H1 (cell line): ENCODE results near the gene PCNX1. TPM values are rescaled to one million over a fixed set of nuclear protein-coding genes. Genes with fewer than 3 reads are reported as not detected.

Experiments used
- BACH1 ChIP-seq: IDR thresholded peaks from 2 replicates; pipeline ENCODE4 v1.6.1; 2012; ENCODE audit warnings: low read length, improper control_type of control experiment
- RAD21 ChIP-seq, 2 experiments: IDR thresholded peaks in 1 of 2; conservative IDR thresholded peaks in 1 of 2; 2 replicates each; pipeline ENCODE4 v1.6.1; 2011; ENCODE audit warnings: low read depth in 2 of 2, low read length in 2 of 2, improper control_type of control experiment in 1 of 2, inconsistent platforms in 1 of 2, mild to moderate bottlenecking in 1 of 2, moderate library complexity in 1 of 2
- SAP30 ChIP-seq: fragments of 300-600 bp; sonication (generic); IDR thresholded peaks from 2 replicates; pipeline ENCODE4 v1.7.1; 2012; ENCODE audit warnings: low read length, moderate library complexity, mild to moderate bottlenecking, inconsistent platforms; ENCODE audit not compliant: insufficient read depth, insufficient replicate concordance
- polyA plus RNA-seq, 7 experiments: library from polyadenylated mRNA; depleted of rRNA in 3 of 7; stranded (reverse) in 5 of 7; unstranded in 2 of 7; fragments of >200 nt in 5 of 7; fragments of 200-250 nt in 2 of 7; gene quantifications; 1 replicate in 5 of 7; 2 replicates in 1 of 7; 4 replicates in 1 of 7; pipeline versions ENCODE4 v1.2.1 to v1.2.3, GENCODE V29; 2011 to 2013; ENCODE audit warnings: missing spikeins in 2 of 7, mixed read lengths in 2 of 7
- total RNA-seq: library from RNA; stranded (reverse); fragmentation: NEBNext Ultra II Directional; extraction: Animal tissue kit (Norgen Biotek cat#: 25700); gene quantifications from 2 replicates; pipeline ENCODE4 v1.2.1, GENCODE V29; 2021
- TF ChIP-seq, protein P1 (sequence below): IDR thresholded peaks from 2 replicates; pipeline ENCODE4 v1.6.1; 2012; ENCODE audit warnings: inconsistent platforms
- TF ChIP-seq, protein P2 (sequence below): IDR thresholded peaks from 2 replicates; pipeline ENCODE4 v1.6.1; 2011; ENCODE audit warnings: low read depth, mild to moderate bottlenecking, low read length; ENCODE audit not compliant: insufficient read depth

Gene PCNX1
- total and polyA plus RNA-seq, 2 of the 8 experiments (the other 6 are each of a cell fraction or from before 2014, with no cell fraction given), result 37.7 to 53.2 TPM

DNA sequence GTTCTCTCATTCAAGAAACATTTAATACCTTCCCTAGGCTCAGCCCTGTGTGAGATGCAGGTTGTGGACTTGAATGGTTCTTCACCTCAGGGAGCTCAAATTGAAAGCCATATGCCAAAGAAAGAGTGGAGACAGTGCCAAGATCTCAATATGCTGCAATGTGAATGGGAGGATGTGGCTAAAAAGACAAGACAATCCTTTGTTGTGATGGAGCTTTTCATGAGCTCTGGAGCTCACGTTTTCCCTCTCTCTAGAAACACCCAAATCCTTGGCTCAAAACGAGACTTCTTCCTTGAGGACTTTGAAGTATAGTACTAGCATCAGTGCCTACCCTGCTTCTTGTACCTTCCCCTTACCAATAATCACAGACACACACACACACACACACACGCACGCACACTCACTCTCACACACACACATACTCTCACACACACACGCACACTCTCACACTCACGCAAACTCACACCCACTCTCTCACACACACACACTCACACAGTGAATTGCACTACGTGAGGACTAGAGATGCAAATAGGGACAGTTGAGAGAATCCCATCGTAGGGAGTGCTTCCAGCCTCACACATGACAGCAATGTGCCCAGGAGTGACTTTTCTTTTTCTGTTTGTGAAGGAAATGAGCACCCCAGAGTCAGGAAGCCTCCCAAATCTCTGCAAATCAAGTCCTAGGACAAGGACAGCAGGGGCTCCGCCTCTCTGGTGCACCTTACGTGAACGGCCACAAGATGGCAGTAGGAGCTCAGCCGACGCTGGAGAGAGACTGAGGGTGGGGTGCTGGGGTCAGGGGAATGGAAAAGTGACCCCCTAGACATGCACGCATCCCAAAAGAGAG lies 231.4 kb downstream of the PCNX1 start (continued):
- TF ChIP-seq, protein P1, sequence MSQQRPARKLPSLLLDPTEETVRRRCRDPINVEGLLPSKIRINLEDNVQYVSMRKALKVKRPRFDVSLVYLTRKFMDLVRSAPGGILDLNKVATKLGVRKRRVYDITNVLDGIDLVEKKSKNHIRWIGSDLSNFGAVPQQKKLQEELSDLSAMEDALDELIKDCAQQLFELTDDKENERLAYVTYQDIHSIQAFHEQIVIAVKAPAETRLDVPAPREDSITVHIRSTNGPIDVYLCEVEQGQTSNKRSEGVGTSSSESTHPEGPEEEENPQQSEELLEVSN, result no peak
- TF ChIP-seq BACH1 (no peak), RAD21 (IDR thresholded peaks at IDR 0.05 in 1 of 2, conservative IDR thresholded peaks at IDR 0.05 in 1 of 2; ENCODE audit: low read depth in 2 of 2, low read length in 2 of 2) (peak; percentile 98 to 99), SAP30 (no peak)
- TF ChIP-seq, protein P2, sequence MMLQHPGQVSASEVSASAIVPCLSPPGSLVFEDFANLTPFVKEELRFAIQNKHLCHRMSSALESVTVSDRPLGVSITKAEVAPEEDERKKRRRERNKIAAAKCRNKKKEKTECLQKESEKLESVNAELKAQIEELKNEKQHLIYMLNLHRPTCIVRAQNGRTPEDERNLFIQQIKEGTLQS, result no peak
